Activated CD4-positive, alpha-beta T cell treated with anti-CD3 and anti-CD28 coated beads, Interleukin-2, Interleukin-4, amounts not matched to agents 100 ng/mL and 50 ng/mL, durations not matched to agents 16 hours and 8 hours (primary cell): ENCODE data around the gene TAS2R20.

Experiments
- DNase-seq: peaks from one replicate; pipeline ENCODE4 v3.0.0-alpha.2; 2020; ENCODE audit warnings: low spot score

TAS2R20 gene

DNA sequence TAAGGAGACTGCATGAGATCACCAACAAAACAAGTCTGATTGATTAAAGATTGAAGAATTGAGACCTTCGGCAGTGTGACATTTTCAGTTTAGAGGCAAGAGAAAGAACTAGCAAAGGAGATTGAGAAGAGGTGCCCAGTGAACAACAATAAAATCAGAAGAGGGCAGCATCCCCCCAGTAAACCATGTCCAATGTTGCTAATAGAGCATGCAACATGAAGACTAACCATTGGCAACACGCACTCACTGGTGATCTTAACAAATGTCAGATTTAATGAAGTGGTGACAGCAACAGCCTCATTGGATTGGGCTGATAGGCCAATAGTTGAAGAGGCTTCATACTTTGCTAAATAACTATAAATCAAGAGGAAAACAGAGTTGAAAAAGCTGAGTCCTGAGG is 38.3 kb downstream of the TAS2R20 start:
- DNase-seq: no peak

DNA sequence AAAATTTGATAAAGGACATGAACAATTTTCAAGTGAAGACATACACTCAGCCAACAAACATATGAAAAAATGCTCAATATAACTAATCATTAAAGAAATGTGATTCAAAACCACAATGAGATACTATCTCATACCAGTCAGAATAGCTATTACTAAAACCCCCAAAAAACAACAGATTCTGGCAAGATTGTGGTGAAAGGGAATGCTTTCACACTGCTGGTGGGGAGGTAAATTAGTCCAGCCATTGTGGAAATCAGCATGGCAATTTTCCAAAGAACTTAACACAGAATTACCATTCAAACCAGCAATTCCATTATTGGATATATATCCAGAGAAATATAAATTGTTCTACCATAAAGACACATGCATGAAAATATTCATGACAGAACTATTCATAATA is 40.4 kb downstream of the TAS2R20 start:
- no peak for DNase-seq

DNA sequence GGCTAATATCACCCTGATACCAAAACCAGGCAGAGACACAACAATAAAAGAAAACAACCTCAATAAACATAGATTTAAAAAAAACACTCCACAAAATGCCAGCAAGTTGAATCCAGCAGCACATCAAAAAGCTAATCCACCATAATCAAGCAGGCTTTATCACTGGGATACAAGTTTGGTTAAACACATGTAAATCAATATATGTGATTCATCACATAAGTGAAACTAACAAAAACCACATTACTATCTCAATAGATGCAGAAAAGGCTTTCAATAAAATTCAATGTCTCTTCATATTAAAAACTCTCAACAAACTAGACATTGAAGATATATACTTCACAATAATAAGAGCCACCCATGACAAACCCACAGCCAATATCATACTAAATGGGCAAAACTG is 42.0 kb downstream of the TAS2R20 start:
- DNase-seq: no peak

DNA sequence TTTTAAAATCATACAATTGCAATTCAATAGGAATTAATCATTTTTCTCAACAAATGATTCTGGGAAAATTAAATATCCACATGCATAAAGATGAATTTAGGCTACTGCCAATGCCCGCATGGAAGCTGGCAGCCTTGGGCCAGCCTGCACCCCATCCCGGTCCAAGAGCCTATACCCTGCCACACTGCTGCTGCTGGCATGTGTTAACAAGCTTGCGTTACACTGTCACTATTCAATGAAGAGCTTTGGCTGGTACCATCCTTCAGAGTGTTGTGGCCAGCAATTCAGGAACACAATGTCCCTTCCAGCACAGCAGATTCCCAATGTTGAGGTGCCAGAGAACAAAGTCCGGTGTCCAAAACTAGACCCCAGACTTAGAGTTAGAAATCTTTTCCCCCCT is 45.5 kb downstream of the TAS2R20 start:
- DNase-seq: no peak
